ENCODE results near the gene OR1S1.

GRCh38 chr11:58193391-58193790, 19.1 kb upstream of the OR1S1 start:
- no peak for TF ChIP-seq TP53 (CRISPR knock-in tag; IDR thresholded peaks at IDR 0.05)
- TF ChIP-seq NR1H2 (CRISPR knock-in tag; IDR thresholded peaks at IDR 0.05), result no peak
- TF ChIP-seq GRHL2 (CRISPR knock-in tag; IDR thresholded peaks at IDR 0.05; ENCODE audit: insufficient replicate concordance, severe bottlenecking), result no peak
- TF ChIP-seq E2F4 (CRISPR knock-in tag; IDR thresholded peaks at IDR 0.05; ENCODE audit: borderline replicate concordance, low read depth), result no peak
- TF ChIP-seq PREB (CRISPR knock-in tag; IDR thresholded peaks at IDR 0.05; ENCODE audit: borderline replicate concordance), result no peak
- TF ChIP-seq CREB1 (CRISPR knock-in tag; IDR thresholded peaks at IDR 0.05), result no peak
- TF ChIP-seq MAX (CRISPR knock-in tag; IDR thresholded peaks at IDR 0.05), result no peak
- no peak for TF ChIP-seq CTCF (IDR thresholded peaks at IDR 0.05)
- TF ChIP-seq ZNF281 (CRISPR knock-in tag; IDR thresholded peaks at IDR 0.05), result no peak
- TF ChIP-seq ZSCAN18 (CRISPR knock-in tag; IDR thresholded peaks at IDR 0.05), result no peak
- TF ChIP-seq NR3C1 (CRISPR knock-in tag; conservative IDR thresholded peaks at IDR 0.05; ENCODE audit: low read depth), result no peak
- TF ChIP-seq E2F1 (CRISPR knock-in tag; IDR thresholded peaks at IDR 0.05), result no peak
- no peak for TF ChIP-seq TEAD4 (CRISPR knock-in tag; IDR thresholded peaks at IDR 0.05)

Measured in WTC11 (cell line).